Fibroblast of lung (primary cell): ENCODE measurements around the gene DNAJB6. TPM values are rescaled to one million over a fixed set of nuclear protein-coding genes. Genes with fewer than 3 reads are reported as not detected.

Experiments used
- DNase-seq, 2 donors: peaks; one replicate each; pipeline versions ENCODE4 v3.0.0 to v3.0.0-alpha.2; 2010; ENCODE audit warnings: low read depth in 2 of 2
- H2AFZ ChIP-seq: 2 replicates; pipeline ENCODE4 v1.5.1; 2012; ENCODE audit warnings: low read length, control low read depth, inconsistent platforms
- H3K27ac ChIP-seq: 2 replicates; pipeline ENCODE4 v1.5.1; 2011; ENCODE audit warnings: low read length, control low read depth; ENCODE audit not compliant: insufficient read depth
- H3K27me3 ChIP-seq: 2 replicates; pipeline ENCODE4 v1.5.1; 2011; ENCODE audit warnings: mild to moderate bottlenecking, low read length; ENCODE audit not compliant: control insufficient read depth, insufficient read depth
- H3K36me3 ChIP-seq: 2 replicates; pipeline ENCODE4 v1.5.1; 2011; ENCODE audit warnings: low read length; ENCODE audit not compliant: control insufficient read depth, insufficient read depth
- H3K4me1 ChIP-seq: 2 replicates; pipeline ENCODE4 v1.5.1; 2011; ENCODE audit warnings: low read length; ENCODE audit not compliant: control insufficient read depth, insufficient read depth; ENCODE audit errors: extremely low read depth
- H3K4me2 ChIP-seq: 2 replicates; pipeline ENCODE4 v1.5.1; 2011; ENCODE audit warnings: low read length, control low read depth; ENCODE audit not compliant: insufficient read depth; ENCODE audit errors: extremely low read depth
- H3K4me3 ChIP-seq, 4 experiments: fragments of 200-600 bp in 1 of 4; sonication (generic) in 1 of 4; replicated peaks in 1 of 4; 2 replicates each; pipeline ENCODE4 v1.5.1; 2011 to 2016; ENCODE audit warnings: low read length in 4 of 4, low read depth in 3 of 4, mild to moderate bottlenecking in 3 of 4, control low read depth in 2 of 4, inconsistent platforms in 1 of 4, mixed read lengths in 1 of 4; ENCODE audit not compliant: insufficient read depth in 1 of 4; ENCODE audit errors: control extremely low read depth in 1 of 4
- H3K79me2 ChIP-seq: 2 replicates; pipeline ENCODE4 v1.5.1; 2012; ENCODE audit warnings: mild to moderate bottlenecking, low read length, inconsistent platforms; ENCODE audit not compliant: control insufficient read depth, insufficient read depth
- H3K9ac ChIP-seq: 2 replicates; pipeline ENCODE4 v1.5.1; 2011; ENCODE audit warnings: mild to moderate bottlenecking, low read length, control low read depth; ENCODE audit not compliant: insufficient read depth
- H3K9me3 ChIP-seq: 2 replicates; pipeline ENCODE4 v1.5.1; 2012; ENCODE audit warnings: low read depth, low read length; ENCODE audit not compliant: control insufficient read depth, insufficient read depth
- H4K20me1 ChIP-seq: 2 replicates; pipeline ENCODE4 v1.5.1; 2011; ENCODE audit warnings: low read length; ENCODE audit not compliant: control insufficient read depth, insufficient read depth; ENCODE audit errors: extremely low read depth
- EZH2 ChIP-seq: IDR thresholded peaks from 2 replicates; pipeline ENCODE4 v1.5.1; 2012; ENCODE audit warnings: low read length, control low read depth, mild to moderate bottlenecking; ENCODE audit errors: missing control alignments
- polyA plus RNA-seq, 2 donors: library from polyadenylated mRNA; depleted of rRNA in 1 of 2; stranded (reverse) in 1 of 2; unstranded in 1 of 2; fragments of >200 nt; gene quantifications; 2 replicates each; pipeline ENCODE4 v1.2.1, GENCODE V29; 2011 to 2012; ENCODE audit warnings: missing spikeins in 1 of 2
- total RNA-seq: library from RNA; depleted of rRNA; stranded (reverse); fragments of >200 nt; gene quantifications from 2 replicates; pipeline ENCODE4 v1.2.1, GENCODE V29; 2014
- TF ChIP-seq, protein P1 (sequence below), 2 donors: IDR thresholded peaks in 1 of 2; conservative IDR thresholded peaks in 1 of 2; 1 replicate in 1 of 2; 2 replicates in 1 of 2; pipeline ENCODE4 v1.5.1; 2011 to 2012; ENCODE audit warnings: low read length in 2 of 2, control low read depth in 1 of 2, inconsistent platforms in 1 of 2, low read depth in 1 of 2, mild to moderate bottlenecking in 1 of 2

The DNAJB6 gene
- total and polyA plus RNA-seq, 2 donors (not counting 1 experiment from before 2014, with no cell fraction given) = 86.2 to 117 TPM

GRCh38 chr7:157462840-157463239 is 126.0 kb downstream of the DNAJB6 start:
- Histone ChIP-seq H3K9ac (no peak overlapping the region), H3K79me2 (no peaks in the 10 kb centered on the region), H3K9me3 (no peaks in the 10 kb centered on the region), H3K4me3 (no peak overlapping the region), H3K4me2 (no peak overlapping the region), H2AFZ (no peak overlapping the region), H3K36me3 (no peaks in the 10 kb centered on the region), H4K20me1 (no peaks in the 10 kb centered on the region), H3K27me3 (peaks cover 4% of the 10 kb centered on the region), H3K4me1 (no peaks in the 10 kb centered on the region), H3K27ac (no peak overlapping the region)
- DNase-seq = no peak
- no peak for TF ChIP-seq EZH2
- TF ChIP-seq, protein P1, sequence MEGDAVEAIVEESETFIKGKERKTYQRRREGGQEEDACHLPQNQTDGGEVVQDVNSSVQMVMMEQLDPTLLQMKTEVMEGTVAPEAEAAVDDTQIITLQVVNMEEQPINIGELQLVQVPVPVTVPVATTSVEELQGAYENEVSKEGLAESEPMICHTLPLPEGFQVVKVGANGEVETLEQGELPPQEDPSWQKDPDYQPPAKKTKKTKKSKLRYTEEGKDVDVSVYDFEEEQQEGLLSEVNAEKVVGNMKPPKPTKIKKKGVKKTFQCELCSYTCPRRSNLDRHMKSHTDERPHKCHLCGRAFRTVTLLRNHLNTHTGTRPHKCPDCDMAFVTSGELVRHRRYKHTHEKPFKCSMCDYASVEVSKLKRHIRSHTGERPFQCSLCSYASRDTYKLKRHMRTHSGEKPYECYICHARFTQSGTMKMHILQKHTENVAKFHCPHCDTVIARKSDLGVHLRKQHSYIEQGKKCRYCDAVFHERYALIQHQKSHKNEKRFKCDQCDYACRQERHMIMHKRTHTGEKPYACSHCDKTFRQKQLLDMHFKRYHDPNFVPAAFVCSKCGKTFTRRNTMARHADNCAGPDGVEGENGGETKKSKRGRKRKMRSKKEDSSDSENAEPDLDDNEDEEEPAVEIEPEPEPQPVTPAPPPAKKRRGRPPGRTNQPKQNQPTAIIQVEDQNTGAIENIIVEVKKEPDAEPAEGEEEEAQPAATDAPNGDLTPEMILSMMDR (conservative IDR thresholded peaks at IDR 0.05 in 1 of 2, IDR thresholded peaks at IDR 0.05 in 1 of 2; ENCODE audit: low read depth in 1 of 2, low read length in 2 of 2) = no peak

- no peaks in the 10 kb centered on the region for H3K79me2 ChIP-seq
- H3K27me3 ChIP-seq = peaks cover 4% of the 10 kb centered on the region
These were observed 126.4 kb downstream of the DNAJB6 start for GRCh38 chr7:157463245-157463644.

GRCh38 chr7:157464111-157464970 is 127.5 kb downstream of the DNAJB6 start:
- H3K4me2 ChIP-seq = no peak overlapping the region
- H3K27me3 ChIP-seq = peaks cover 4% of the 10 kb centered on the region
- DNase-seq = no peak
- no peaks in the 10 kb centered on the region for H4K20me1 ChIP-seq
- H3K27ac ChIP-seq = no peak overlapping the region
- H3K4me1 ChIP-seq = no peaks in the 10 kb centered on the region
- no peak overlapping the region for H3K4me3 ChIP-seq
- H3K9me3 ChIP-seq = no peaks in the 10 kb centered on the region
- H3K9ac ChIP-seq = no peak overlapping the region
- no peaks in the 10 kb centered on the region for H3K36me3 ChIP-seq
- H3K79me2 ChIP-seq = no peaks in the 10 kb centered on the region
- TF ChIP-seq, protein P1 (conservative IDR thresholded peaks at IDR 0.05 in 1 of 2, IDR thresholded peaks at IDR 0.05 in 1 of 2; ENCODE audit: low read depth in 1 of 2, low read length in 2 of 2) = no peak
- TF ChIP-seq EZH2 = no peak
- no peak overlapping the region for H2AFZ ChIP-seq

More at GRCh38 chr7:157463245-157463644, 126.4 kb downstream of the DNAJB6 start:
- H3K9ac ChIP-seq = no peak overlapping the region
- H3K27ac ChIP-seq = no peak overlapping the region
- no peak overlapping the region for H2AFZ ChIP-seq
- TF ChIP-seq, protein P1 (conservative IDR thresholded peaks at IDR 0.05 in 1 of 2, IDR thresholded peaks at IDR 0.05 in 1 of 2; ENCODE audit: low read depth in 1 of 2, low read length in 2 of 2) = no peak
- TF ChIP-seq EZH2 = no peak
- no peak overlapping the region for H3K4me3 ChIP-seq
- H3K4me2 ChIP-seq = no peak overlapping the region
- DNase-seq = no peak
- no peaks in the 10 kb centered on the region for H4K20me1 ChIP-seq
- no peaks in the 10 kb centered on the region for H3K9me3 ChIP-seq
- no peaks in the 10 kb centered on the region for H3K4me1 ChIP-seq
- no peaks in the 10 kb centered on the region for H3K36me3 ChIP-seq
